Eye (tissue), 1 donor: Measurements from ENCODE around the gene MYLK4.
A peak's percentile ranks its signal among the peaks of the same experiment; 100 is the strongest.

Experiments used
- DNase-seq: peaks from one replicate; pipeline ENCODE4 v3.0.0-alpha.2; 2015

The MYLK4 gene

GRCh38 chr6:2731281-2731909 is 19.3 kb downstream of the MYLK4 start:
- no peak for DNase-seq

- DNase-seq, result no peak
These were observed 20.2 kb downstream of the MYLK4 start for GRCh38 chr6:2730353-2731107.

DNA sequence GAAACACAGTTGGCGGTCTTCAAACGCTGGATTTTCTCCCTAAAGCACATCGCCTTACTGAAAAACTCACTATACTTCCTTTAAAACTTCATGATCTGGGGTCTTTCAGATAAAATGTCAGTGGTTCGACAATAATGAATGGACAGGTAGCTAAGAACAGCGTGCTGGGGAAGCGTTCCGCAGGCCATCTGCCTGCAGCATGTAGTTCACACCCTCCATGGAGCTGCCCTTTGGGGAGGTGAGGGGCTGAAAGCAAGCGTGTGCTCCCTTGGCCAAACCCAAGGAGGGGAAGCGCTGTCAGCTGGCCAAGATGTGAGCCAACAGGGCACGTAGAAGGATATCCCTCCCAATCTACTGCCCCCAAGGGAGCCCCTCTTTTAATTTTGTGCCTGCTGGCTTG is 20.8 kb downstream of the MYLK4 start:
- no peak for DNase-seq

DNA sequence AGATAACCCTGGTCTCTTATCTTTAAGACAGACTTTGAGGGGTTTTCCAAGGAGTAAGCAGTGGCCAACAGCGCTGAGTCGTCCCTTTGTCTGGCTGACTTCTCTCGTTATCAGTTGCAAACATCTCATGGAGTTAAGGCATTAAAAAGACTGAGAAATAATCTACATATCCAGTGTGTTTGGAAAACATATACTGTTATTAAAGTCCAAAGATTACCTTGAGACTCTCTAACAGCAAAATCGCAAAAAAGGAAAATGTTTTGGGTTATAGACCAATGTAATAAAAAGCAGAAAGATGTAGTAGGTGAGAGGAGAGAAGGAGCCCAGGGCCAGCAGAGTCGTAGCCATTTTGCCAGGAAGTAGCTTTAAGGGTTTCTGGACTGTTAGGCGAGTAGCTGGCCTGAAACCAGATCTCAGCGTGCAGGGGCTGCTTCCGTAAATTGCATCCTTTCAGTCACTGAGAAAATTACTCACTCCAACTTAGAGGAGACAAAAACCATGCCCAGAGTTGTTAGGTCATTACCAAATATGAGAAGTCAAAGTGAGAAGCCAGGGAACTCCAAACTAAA is 24.6 kb downstream of the MYLK4 start:
- DNase-seq, result no peak

DNA sequence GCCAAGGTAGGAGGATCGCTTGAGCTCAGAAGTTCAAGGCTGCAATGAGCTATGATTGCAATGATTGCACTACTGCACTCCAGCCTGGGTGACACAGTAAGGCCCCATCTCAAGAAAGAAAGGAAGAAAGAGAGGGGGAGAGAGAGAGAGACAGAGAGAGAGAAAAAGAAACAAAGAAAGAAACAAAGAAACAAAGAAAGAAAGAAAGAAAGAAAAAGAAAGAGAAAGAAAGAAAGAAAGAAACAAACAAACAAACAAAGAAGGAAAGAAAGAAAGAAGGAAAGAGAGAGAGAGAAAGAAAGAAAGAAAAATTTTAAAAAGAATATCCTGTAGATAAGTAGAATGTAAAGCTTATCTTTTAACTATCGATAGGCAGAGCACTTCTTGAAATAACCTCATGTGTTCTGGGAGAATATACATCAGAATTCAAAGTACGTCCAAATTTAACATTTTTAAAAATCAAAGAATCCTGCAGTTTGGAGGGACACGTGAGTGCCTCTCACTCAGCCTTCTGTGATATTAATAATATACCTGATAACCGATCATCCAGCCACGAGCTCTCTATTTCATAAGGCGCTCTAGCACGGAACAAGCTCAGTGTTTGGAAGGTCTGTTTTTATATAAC is 25.2 kb downstream of the MYLK4 start:
- no peak for DNase-seq

DNA sequence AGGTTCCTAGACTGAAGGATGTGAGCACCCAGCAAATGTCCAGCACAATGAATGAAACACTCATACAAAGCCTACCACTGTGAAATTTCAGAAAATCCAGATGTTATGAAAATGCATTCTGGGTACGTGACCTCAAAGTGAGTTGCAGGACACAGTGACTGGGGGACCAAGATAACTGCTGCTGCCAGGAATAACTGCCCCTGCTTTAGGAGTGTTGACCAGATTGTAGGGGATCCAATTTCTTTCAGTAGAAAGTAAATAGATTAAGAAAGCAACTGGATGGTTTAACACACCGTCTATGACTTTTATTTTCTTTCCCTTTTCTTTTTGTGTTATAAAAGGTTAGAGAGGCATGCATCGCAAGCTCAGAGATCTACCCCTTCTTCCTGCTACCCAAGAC is 29.5 kb downstream of the MYLK4 start:
- no peak for DNase-seq

DNA sequence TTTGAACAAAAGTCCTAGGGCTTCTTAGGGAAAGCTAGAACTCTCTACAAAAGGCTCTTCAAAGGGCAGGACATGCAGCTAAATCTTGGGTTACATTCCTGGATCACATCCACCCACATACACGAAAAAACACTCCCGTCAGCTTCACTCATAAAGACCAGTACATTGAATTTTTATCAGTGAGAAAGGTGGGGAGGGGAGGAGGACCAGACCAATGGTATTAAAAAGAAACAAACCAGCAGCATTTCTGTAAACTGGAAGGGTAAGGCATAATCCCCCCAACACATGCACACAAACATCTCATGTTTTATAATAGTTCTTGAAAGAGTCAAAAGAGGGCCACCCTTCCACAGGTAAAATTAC is 31.6 kb downstream of the MYLK4 start:
- no peak for DNase-seq

DNA sequence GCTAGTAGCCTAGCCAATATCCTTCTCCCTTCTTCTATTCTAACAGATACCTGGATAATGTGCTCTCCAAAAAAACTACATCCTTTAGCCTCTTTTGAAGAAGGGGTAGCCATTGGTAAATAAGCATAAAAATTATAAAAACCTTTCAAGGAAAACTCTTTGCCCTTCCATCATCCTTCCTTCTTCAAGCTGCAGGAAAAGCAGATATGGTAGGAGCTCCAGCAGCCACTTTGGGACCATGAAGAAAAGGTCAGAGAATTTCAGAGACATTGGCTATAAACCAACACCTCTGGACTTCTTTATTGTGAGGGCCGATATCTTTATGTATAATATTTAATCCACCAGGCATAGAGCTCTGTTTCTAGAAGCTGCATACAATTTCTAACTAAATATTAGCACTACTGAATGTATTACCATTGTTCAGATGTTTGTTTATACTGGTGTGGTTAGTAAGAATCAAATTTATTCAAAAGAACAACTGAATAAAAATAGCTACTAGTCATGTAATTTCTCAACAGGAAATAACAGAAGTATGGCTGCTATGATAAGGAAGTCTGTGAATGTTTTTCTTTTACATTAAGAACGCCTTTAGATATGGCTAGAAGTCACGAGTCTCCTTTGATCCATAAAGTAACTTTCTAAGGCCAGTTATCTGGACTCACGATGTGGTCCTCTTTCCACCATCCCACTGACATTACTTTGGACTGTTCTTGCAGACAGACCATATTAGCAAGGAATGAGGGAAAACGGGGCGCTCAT is 32.2 kb downstream of the MYLK4 start:
- no peak for DNase-seq

- DNase-seq, result no peak
These were observed 33.6 kb downstream of the MYLK4 start for GRCh38 chr6:2716936-2717700.

DNA sequence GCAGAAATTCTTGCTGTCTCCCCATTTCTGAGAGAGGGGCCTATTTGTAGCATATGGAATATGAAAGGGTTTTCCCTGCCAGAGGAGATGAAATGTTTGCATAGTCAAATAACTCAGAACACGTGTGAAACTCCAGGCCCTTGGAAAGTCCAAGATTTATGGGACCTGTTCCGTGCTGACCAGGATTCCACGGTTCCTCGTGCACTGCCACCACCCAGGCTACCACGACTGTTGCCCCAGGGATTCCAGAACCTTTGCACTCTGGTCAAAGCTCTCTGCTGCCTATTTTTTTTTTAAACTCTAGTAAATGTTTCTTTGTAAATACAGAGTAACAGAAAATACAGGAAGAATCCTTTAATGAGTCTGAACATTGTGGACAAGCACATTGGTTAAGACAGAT is 35.0 kb downstream of the MYLK4 start:
- peak; percentile 8 for DNase-seq

- no peak for DNase-seq
These were observed 36.4 kb downstream of the MYLK4 start for GRCh38 chr6:2714111-2714895.

DNA sequence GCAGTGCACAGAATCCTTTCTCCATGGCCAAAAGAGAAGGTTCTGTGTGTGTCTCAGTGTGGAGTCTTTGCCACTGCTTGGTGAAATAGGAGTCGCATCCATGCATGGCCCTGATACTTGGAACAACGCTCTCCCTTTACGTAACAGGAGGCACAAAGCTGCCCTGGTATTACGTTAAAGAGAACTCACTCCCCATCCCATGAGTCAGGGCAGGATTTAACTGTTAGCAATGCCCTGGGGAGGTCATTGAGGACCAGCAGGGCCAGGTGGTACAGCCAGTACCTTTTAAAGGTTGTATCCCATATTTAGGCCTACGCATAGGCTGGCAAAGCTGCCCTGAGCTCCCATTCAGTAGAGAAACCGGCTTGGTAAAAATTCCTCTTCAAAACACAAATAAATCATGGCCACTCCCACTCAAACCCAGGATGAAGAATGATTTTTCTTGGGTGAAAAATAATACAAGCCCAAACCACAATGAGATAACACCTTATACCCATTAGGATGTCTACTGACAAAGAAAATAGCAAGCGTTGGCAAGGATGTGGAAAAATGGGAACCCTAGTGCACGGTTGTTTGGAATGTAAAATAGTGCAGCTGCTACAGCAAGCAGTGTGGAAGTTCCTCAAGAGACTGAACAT is 37.1 kb downstream of the MYLK4 start:
- no peak for DNase-seq

GRCh38 chr6:2712102-2712501 is 38.6 kb downstream of the MYLK4 start:
- DNase-seq, result no peak

DNA sequence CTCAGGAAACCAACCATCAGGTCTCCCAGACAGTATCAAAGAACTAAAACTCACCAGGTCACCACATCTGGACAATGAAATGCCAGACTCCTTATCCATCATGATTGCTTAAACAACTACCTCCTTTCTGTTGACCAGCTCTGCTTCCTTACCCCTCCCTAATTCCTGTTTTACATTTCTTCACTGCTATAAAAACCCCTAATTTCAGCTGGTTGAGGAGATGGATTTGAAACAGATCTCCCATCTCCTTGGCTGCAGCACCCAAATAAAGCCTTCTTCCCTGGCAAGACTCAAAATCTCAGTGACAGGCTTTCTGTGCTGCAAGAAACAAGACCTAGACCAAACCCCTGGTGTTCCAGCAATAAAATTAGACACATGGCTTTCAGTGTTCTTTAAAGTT is 40.3 kb downstream of the MYLK4 start:
- DNase-seq, result no peak

GRCh38 chr6:2708456-2708855 is 42.3 kb downstream of the MYLK4 start:
- DNase-seq, result no peak

GRCh38 chr6:2706558-2706957 is 44.2 kb downstream of the MYLK4 start:
- peak; percentile 32 for DNase-seq

GRCh38 chr6:2705256-2705655 is 45.5 kb downstream of the MYLK4 start:
- no peak for DNase-seq

DNA sequence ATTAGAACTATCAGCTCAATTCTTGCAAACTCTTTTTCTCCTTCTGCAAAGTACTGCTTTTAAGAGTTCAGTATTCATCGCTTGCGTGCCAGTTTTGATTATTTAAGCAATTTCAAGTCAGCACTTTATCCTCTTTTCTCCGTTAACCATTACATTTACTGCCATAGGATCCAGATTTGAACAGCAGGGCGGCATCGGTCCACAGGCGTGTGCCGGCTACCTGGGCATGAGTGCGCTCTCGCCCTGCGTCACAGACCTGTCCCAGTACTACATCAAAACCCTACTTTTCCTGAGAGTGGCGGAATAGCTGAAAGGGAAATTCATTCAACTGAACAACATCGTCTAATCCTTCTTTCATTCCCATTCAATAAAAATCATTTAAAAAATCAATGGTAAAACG is 53.4 kb downstream of the MYLK4 start:
- no peak for DNase-seq

GRCh38 chr6:2695454-2696095 is 55.1 kb downstream of the MYLK4 start:
- peak; percentile 67 for DNase-seq

DNA sequence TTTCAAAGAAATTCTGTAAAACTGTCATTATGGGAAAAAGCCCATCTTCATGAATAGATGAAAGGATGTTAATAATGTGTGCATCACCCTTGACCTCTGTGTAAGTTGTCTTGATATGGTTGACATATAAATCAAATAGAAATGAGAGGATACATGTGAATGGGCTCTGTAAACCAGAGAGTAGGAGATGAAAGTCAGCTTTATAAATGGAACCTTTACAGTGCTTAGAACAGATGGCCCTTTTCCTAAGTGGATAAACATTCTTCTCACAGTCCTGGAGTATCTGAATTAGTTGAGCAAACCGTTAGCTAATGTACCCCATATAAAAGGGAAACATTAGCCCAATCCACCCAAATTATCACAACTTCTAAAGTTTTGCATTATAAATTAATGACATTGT is 57.5 kb downstream of the MYLK4 start:
- no peak for DNase-seq
